GM12891 (cell line): Measurements from ENCODE around the gene RTP1.
"Not testable (repeated sequence)": the region's sequence is repeated elsewhere in the genome, so short reads cannot be mapped to it uniquely, and the experiment has no call there.

Source experiments
- DNase-seq: peaks from one replicate; pipeline ENCODE4 v3.0.0; 2011; ENCODE audit warnings: low spot score; ENCODE audit not compliant: insufficient read length
- FAIRE-seq: peaks from 2 replicates; lab custom pipeline; 2011; peaks lifted over from hg19 to GRCh38; lab: Jason Lieb, UNC
- PAX5 ChIP-seq: IDR thresholded peaks from 2 replicates; pipeline ENCODE4 v1.6.1; 2011; ENCODE audit warnings: low read length, moderate library complexity, mild to moderate bottlenecking; ENCODE audit not compliant: insufficient read depth, severe bottlenecking
- POLR2A ChIP-seq: IDR thresholded peaks from 2 replicates; pipeline ENCODE4 v1.6.1; 2011; ENCODE audit warnings: low read depth, low read length, control low read depth
- POLR2AphosphoS5 ChIP-seq: IDR thresholded peaks from 2 replicates; pipeline ENCODE4 v1.6.1; 2011; ENCODE audit warnings: low read depth, low read length, control low read depth
- POU2F2 ChIP-seq: IDR thresholded peaks from 2 replicates; pipeline ENCODE4 v1.6.1; 2011; ENCODE audit warnings: low read depth, mild to moderate bottlenecking, control low read depth, low read length, moderate library complexity
- SPI1 ChIP-seq: IDR thresholded peaks from 2 replicates; pipeline ENCODE4 v1.6.1; 2011; ENCODE audit warnings: low read depth, low read length, control low read depth
- TAF1 ChIP-seq: IDR thresholded peaks from 2 replicates; pipeline ENCODE4 v1.6.1; 2011; ENCODE audit warnings: low read depth, low read length, control low read depth

The RTP1 gene

GRCh38 chr3:187236962-187237361, 39.7 kb downstream of the RTP1 start:
- FAIRE-seq (no peak), DNase-seq (no peak)
- TF ChIP-seq SPI1 (no peak), PAX5 (no peak), POU2F2 (no peak), TAF1 (no peak), POLR2A (no peak), POLR2AphosphoS5 (no peak)

- no peak for TF ChIP-seq POLR2AphosphoS5
- no peak for TF ChIP-seq SPI1
- TF ChIP-seq POU2F2: no peak
- TF ChIP-seq PAX5: no peak
- no peak for TF ChIP-seq TAF1
- TF ChIP-seq POLR2A: no peak
- DNase-seq (no peak), FAIRE-seq (no peak)
These were observed 40.5 kb downstream of the RTP1 start for GRCh38 chr3:187237741-187238140.

DNA sequence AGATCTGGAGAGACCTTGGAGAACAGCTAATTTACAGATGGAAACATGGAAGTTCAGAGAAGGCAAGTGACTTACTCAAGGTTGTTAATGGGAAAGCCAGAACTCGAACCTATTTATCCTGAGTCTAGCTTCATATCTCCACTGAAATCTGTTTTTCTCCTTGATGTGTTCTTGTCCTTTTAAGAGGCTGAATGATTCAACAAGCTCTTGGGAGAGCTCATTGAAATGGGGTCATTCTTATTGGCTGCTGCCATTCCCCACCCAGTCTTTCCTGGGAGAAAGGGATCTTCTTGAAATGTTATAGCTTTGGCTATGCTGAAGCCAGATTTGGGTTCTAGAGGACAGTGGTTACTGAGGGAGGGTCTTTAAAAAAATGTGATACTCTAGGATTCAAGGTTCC, 41.0 kb downstream of the RTP1 start:
- FAIRE-seq (no peak), DNase-seq (no peak)
- TF ChIP-seq PAX5 (no peak), TAF1 (no peak), SPI1 (no peak), POU2F2 (no peak), POLR2AphosphoS5 (no peak), POLR2A (no peak)

DNA sequence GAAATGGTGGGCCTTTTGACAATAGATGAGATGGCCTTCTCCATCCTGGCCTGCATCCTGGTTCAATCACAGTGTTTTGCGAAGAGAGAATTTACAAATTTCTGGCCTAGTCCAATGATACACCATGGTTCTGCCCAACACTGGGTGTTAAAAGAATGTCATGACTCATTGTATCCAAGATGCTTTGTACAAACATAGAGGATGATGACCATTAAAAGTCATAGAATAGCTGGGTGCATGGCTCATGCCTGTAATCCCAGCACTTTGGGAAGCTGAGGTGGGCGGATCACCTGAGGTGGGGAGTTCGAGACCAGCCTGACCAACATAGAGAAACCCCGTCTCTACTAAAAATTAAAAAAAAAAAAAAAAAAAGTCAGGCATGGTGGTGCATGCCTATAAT, 41.5 kb downstream of the RTP1 start:
- not testable (repeated sequence) for FAIRE-seq, DNase-seq

DNA sequence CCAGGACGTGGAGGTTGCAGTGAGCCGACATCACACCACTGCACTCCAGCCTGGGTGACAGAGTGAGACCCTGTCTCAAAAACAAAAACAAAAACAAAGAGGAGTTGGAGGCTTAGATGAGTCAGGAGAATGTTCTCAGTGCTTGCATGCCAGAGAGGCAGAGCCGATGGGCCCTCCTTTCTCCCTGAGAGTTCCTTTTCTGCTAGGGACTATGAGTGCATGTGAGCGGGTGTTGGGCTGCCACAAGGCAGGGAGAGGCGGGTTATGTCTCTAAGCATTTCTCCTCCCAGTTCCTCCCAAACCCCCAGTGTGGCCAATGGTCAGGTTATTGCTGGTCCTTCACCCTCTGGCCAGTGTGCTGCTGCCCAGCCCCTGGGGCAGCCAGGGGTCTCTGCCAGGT, 45.1 kb downstream of the RTP1 start:
- FAIRE-seq (no peak), DNase-seq (no peak)
- no peak for TF ChIP-seq POLR2AphosphoS5
- TF ChIP-seq SPI1: no peak
- TF ChIP-seq POU2F2: no peak
- no peak for TF ChIP-seq PAX5
- TF ChIP-seq TAF1: no peak
- TF ChIP-seq POLR2A: no peak

- DNase-seq: no peak
- no peak for FAIRE-seq
- TF ChIP-seq PAX5 (no peak), POLR2A (no peak), POLR2AphosphoS5 (no peak), SPI1 (no peak), POU2F2 (no peak), TAF1 (no peak)
These were observed 45.6 kb downstream of the RTP1 start for GRCh38 chr3:187242900-187243299.

- no peak for FAIRE-seq
- DNase-seq: no peak
- TF ChIP-seq SPI1 (no peak), POLR2AphosphoS5 (no peak), TAF1 (no peak), POLR2A (no peak), PAX5 (no peak), POU2F2 (no peak)
These were observed 46.7 kb downstream of the RTP1 start for GRCh38 chr3:187243933-187244524.

DNA sequence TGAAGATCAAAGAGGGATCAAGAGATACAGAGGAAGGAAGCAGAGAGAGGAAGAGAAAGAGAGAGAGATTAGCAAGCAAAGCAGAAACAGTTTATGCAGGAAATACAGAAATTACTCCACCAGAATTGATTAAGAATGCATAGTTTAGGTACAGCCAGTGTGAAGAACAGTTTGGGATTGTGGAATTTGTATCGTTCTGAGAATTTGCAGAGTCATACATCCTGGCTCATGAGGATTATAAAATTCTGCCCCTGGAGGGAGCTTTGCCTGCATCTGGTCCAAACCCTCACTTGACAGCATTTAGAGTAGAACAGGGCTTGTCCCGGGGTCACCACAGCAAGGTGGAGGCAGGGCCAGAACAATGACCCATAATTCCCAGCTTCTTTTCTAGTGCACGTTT, 50.1 kb downstream of the RTP1 start:
- no peak for FAIRE-seq
- no peak for TF ChIP-seq POLR2A
- TF ChIP-seq POLR2AphosphoS5: no peak
- TF ChIP-seq POU2F2: no peak
- no peak for TF ChIP-seq PAX5
- TF ChIP-seq SPI1: 0 out of 2 replicates have a peak, but pooled peaks have one; percentile 6
- TF ChIP-seq TAF1: no peak
- DNase-seq: no peak
